H1 (cell line): Measurements from ENCODE around the gene PRIMPOL. TPM values are rescaled to one million over a fixed set of nuclear protein-coding genes. Genes with fewer than 3 reads are reported as not detected.
A peak's percentile ranks its signal among the peaks of the same experiment; 100 is the strongest.

Experiments
- CTCF ChIA-PET: fragments of 300-600 bp; sonication (Branson Sonifier 250); formaldehyde crosslinking; loops from one replicate; lab custom pipeline; 2021; ENCODE audit not compliant: partially characterized antibody; lab: Charles Lee
- POLR2A ChIA-PET: fragments of 300-600 bp; sonication (Branson Sonifier 250); formaldehyde crosslinking; loops from one replicate; lab custom pipeline; 2021; ENCODE audit warnings: inconsistent platforms; ENCODE audit not compliant: partially characterized antibody; lab: Charles Lee
- DNase-seq, 2 experiments: peaks; one replicate each; pipeline versions ENCODE4 v3.0.0 to v3.0.0-alpha.2; 2010 to 2022; ENCODE audit warnings: low spot score in 2 of 2, low read depth in 1 of 2, mixed read lengths in 1 of 2
- FAIRE-seq: peaks from 2 replicates; lab custom pipeline; 2011; peaks lifted over from hg19 to GRCh38; lab: Jason Lieb, UNC
- H2AFZ ChIP-seq: 2 replicates; pipeline ENCODE4 v1.8.1; 2012; ENCODE audit warnings: low read length, inconsistent platforms
- H2AK5ac ChIP-seq: 2 replicates; pipeline ENCODE4 v1.6.1; 2013; ENCODE audit warnings: low read depth, low read length
- H2BK120ac ChIP-seq: replicated peaks from 2 replicates; pipeline ENCODE3; 2013; ENCODE audit warnings: low read depth, low read length, inconsistent platforms
- H2BK12ac ChIP-seq: 2 replicates; pipeline ENCODE4 v1.6.1; 2013; ENCODE audit warnings: low read depth, low read length
- H2BK15ac ChIP-seq: 2 replicates; pipeline ENCODE4 v1.6.1; 2013; ENCODE audit warnings: low read length
- H2BK20ac ChIP-seq: 2 replicates; pipeline ENCODE4 v1.6.1; 2013; ENCODE audit warnings: low read length
- H2BK5ac ChIP-seq: 2 replicates; pipeline ENCODE4 v1.6.1; 2013; ENCODE audit warnings: low read depth, low read length
- H3K14ac ChIP-seq: 2 replicates; pipeline ENCODE4 v1.6.1; 2013; ENCODE audit warnings: inconsistent platforms; ENCODE audit not compliant: insufficient read length
- H3K18ac ChIP-seq: 2 replicates; pipeline ENCODE4 v1.6.1; 2013; ENCODE audit warnings: low read length; ENCODE audit errors: extremely low read depth
- H3K23ac ChIP-seq: 2 replicates; pipeline ENCODE4 v1.6.1; 2013; ENCODE audit warnings: inconsistent platforms; ENCODE audit not compliant: insufficient read length
- H3K23me2 ChIP-seq: 2 replicates; pipeline ENCODE4 v1.6.1; 2013; ENCODE audit warnings: low read depth, low read length
- H3K27ac ChIP-seq: 2 replicates; pipeline ENCODE4 v1.6.1; 2011; ENCODE audit warnings: low read depth, low read length, inconsistent platforms
- H3K27me3 ChIP-seq, 4 experiments: replicated peaks in 1 of 4; 1 replicate in 1 of 4; 2 replicates in 3 of 4; pipeline versions ENCODE4 v1.6.1 to v1.8.1; 2011 to 2013; ENCODE audit warnings: low read length in 3 of 4, mild to moderate bottlenecking in 3 of 4, inconsistent platforms in 2 of 4, mixed read lengths in 2 of 4, moderate library complexity in 1 of 4; ENCODE audit not compliant: control insufficient read depth in 3 of 4, insufficient read depth in 3 of 4; ENCODE audit errors: extremely low read depth in 1 of 4
- H3K36me3 ChIP-seq, 4 experiments: 2 replicates each; pipeline versions ENCODE4 v1.6.1 to v1.8.1; 2011 to 2013; ENCODE audit warnings: mild to moderate bottlenecking in 4 of 4, low read length in 3 of 4, moderate library complexity in 2 of 4, control low read depth in 1 of 4, inconsistent platforms in 1 of 4; ENCODE audit not compliant: insufficient read depth in 4 of 4, control insufficient read depth in 2 of 4
- H3K4ac ChIP-seq: replicated peaks from 2 replicates; pipeline ENCODE3; 2013; ENCODE audit warnings: low read length, low read depth, mixed read lengths, inconsistent platforms; ENCODE audit not compliant: insufficient read length
- H3K4me1 ChIP-seq, 4 experiments: replicated peaks in 1 of 4; 1 replicate in 1 of 4; 2 replicates in 3 of 4; pipeline versions ENCODE4 v1.6.1 to v1.8.1; 2011 to 2013; ENCODE audit warnings: low read length in 3 of 4, inconsistent platforms in 2 of 4, mixed read lengths in 1 of 4; ENCODE audit not compliant: insufficient read depth in 4 of 4, control insufficient read depth in 3 of 4
- H3K4me2 ChIP-seq, 2 experiments: 2 replicates each; pipeline versions ENCODE4 v1.6.1 to v1.8.1; 2011 to 2013; ENCODE audit warnings: low read depth in 2 of 2, low read length in 2 of 2, control low read depth in 1 of 2, inconsistent platforms in 1 of 2, mild to moderate bottlenecking in 1 of 2; ENCODE audit not compliant: insufficient read depth in 1 of 2
- H3K4me3 ChIP-seq, 4 experiments: fragments of 200-600, 300-600 bp in 1 of 4; sonication (generic), shearing (Covaris generic), sonication (Bioruptor Twin) in 1 of 4; 2 replicates each; pipeline versions ENCODE4 v1.5.1 to v1.8.1; 2011 to 2016; ENCODE audit warnings: low read length in 4 of 4, low read depth in 3 of 4, control low read depth in 2 of 4, inconsistent platforms in 2 of 4, mild to moderate bottlenecking in 2 of 4, mixed read lengths in 1 of 4, moderate library complexity in 1 of 4; ENCODE audit not compliant: insufficient read depth in 2 of 4; ENCODE audit errors: extremely low read depth in 1 of 4
- H3K56ac ChIP-seq: replicated peaks from 2 replicates; pipeline ENCODE3; 2013; ENCODE audit warnings: low read depth, mild to moderate bottlenecking, mixed read lengths, low read length, inconsistent platforms; ENCODE audit not compliant: insufficient read length
- H3K79me1 ChIP-seq: 2 replicates; pipeline ENCODE4 v1.6.1; 2013; ENCODE audit warnings: low read depth, low read length, control low read depth
- H3K79me2 ChIP-seq, 2 experiments: 2 replicates each; pipeline versions ENCODE4 v1.6.1 to v1.8.1; 2012 to 2013; ENCODE audit warnings: low read length in 2 of 2, mild to moderate bottlenecking in 2 of 2, inconsistent platforms in 1 of 2; ENCODE audit not compliant: insufficient read depth in 2 of 2, control insufficient read depth in 1 of 2
- H3K9ac ChIP-seq, 4 experiments: replicated peaks in 1 of 4; 1 replicate in 1 of 4; 2 replicates in 3 of 4; pipeline versions ENCODE4 v1.6.1 to v1.8.1; 2011 to 2013; ENCODE audit warnings: low read depth in 3 of 4, low read length in 3 of 4, control low read depth in 2 of 4, mild to moderate bottlenecking in 2 of 4, moderate library complexity in 2 of 4, inconsistent platforms in 1 of 4; ENCODE audit errors: extremely low read depth in 1 of 4
- H3K9me3 ChIP-seq, 2 experiments: 2 replicates each; pipeline versions ENCODE4 v1.6.1 to v1.8.1; 2012 to 2013; ENCODE audit warnings: mild to moderate bottlenecking in 2 of 2, moderate library complexity in 2 of 2, control low read depth in 1 of 2, inconsistent platforms in 1 of 2, low read depth in 1 of 2, low read length in 1 of 2, mixed read lengths in 1 of 2; ENCODE audit not compliant: insufficient read depth in 2 of 2
- H4K20me1 ChIP-seq, 2 experiments: replicated peaks in 1 of 2; 2 replicates each; pipeline versions ENCODE3 to v1.8.1; 2011 to 2013; ENCODE audit warnings: inconsistent platforms in 2 of 2, low read length in 2 of 2, mild to moderate bottlenecking in 1 of 2; ENCODE audit not compliant: insufficient read depth in 2 of 2, control insufficient read depth in 1 of 2
- H4K5ac ChIP-seq: 2 replicates; pipeline ENCODE4 v1.6.1; 2013; ENCODE audit warnings: low read length, low read depth, mixed read lengths, inconsistent platforms; ENCODE audit not compliant: insufficient read length
- H4K8ac ChIP-seq: 2 replicates; pipeline ENCODE4 v1.8.0; 2013; ENCODE audit warnings: mild to moderate bottlenecking, moderate library complexity, low read length, inconsistent platforms; ENCODE audit not compliant: insufficient read depth; ENCODE audit errors: extremely low read depth
- H4K91ac ChIP-seq: replicated peaks from 2 replicates; pipeline ENCODE3; 2013; ENCODE audit warnings: low read length, mixed read lengths, inconsistent platforms; ENCODE audit not compliant: insufficient read length
- ATF3 ChIP-seq: IDR thresholded peaks from 2 replicates; pipeline ENCODE4 v1.6.1; 2011; ENCODE audit warnings: low read depth, mild to moderate bottlenecking, low read length; ENCODE audit not compliant: insufficient read depth
- GABPA ChIP-seq: IDR thresholded peaks from 2 replicates; pipeline ENCODE4 v1.6.1; 2011; ENCODE audit warnings: mild to moderate bottlenecking, low read length, moderate library complexity, borderline replicate concordance; ENCODE audit not compliant: insufficient read depth
- HDAC6 ChIP-seq: IDR thresholded peaks from one replicate; pipeline ENCODE4 v1.7.1; 2012; ENCODE audit warnings: low read depth, mild to moderate bottlenecking, inconsistent platforms, low read length, moderate library complexity
- KDM1A ChIP-seq: fragments of 200-600, 300-600 bp; sonication (generic); IDR thresholded peaks from 2 replicates; pipeline ENCODE4 v1.7.1; 2016; ENCODE audit warnings: mild to moderate bottlenecking, low read length, borderline replicate concordance
- NANOG ChIP-seq: IDR thresholded peaks from 2 replicates; pipeline ENCODE4 v1.6.1; 2011; ENCODE audit warnings: low read length, low read depth, mild to moderate bottlenecking, inconsistent platforms; ENCODE audit not compliant: insufficient read depth, poor library complexity, severe bottlenecking
- POLR2AphosphoS5 ChIP-seq: IDR thresholded peaks from 2 replicates; pipeline ENCODE4 v1.6.1; 2011; ENCODE audit warnings: low read depth, low read length
- SIRT6 ChIP-seq: IDR thresholded peaks from one replicate; pipeline ENCODE4 v1.7.1; 2012; ENCODE audit warnings: low read length, inconsistent platforms
- SIX5 ChIP-seq: IDR thresholded peaks from 2 replicates; pipeline ENCODE4 v1.6.1; 2011; ENCODE audit warnings: mild to moderate bottlenecking, low read depth, low read length
- SP2 ChIP-seq: IDR thresholded peaks from 2 replicates; pipeline ENCODE4 v1.6.1; 2012; ENCODE audit warnings: mild to moderate bottlenecking, low read length, inconsistent platforms
- YY1 ChIP-seq: IDR thresholded peaks from 2 replicates; pipeline ENCODE4 v1.6.1; 2011; ENCODE audit warnings: low read depth, mild to moderate bottlenecking, low read length
- WGBS, 2 experiments: shearing (Covaris generic) in 1 of 2; methylation state at CpG; one replicate each; pipeline versions ENCODE4 v1.1.6 to v1.1.7; 2013 to 2015; ENCODE audit warnings: low lambda C conversion rate in 2 of 2, mixed read lengths in 2 of 2, inconsistent platforms in 1 of 2, low coverage in 1 of 2, missing lambda C conversion rate in 1 of 2; ENCODE audit not compliant: insufficient replicate concordance in 2 of 2, insufficient coverage in 1 of 2, insufficient read length in 1 of 2; ENCODE audit errors: extremely low coverage in 1 of 2, missing lambda C conversion rate in 1 of 2; 5-methylcytosine and 5-hydroxymethylcytosine counted together
- polyA plus RNA-seq, 7 experiments: library from polyadenylated mRNA; depleted of rRNA in 3 of 7; stranded (reverse) in 5 of 7; unstranded in 2 of 7; fragments of >200 nt in 5 of 7; fragments of 200-250 nt in 2 of 7; gene quantifications; 1 replicate in 5 of 7; 2 replicates in 1 of 7; 4 replicates in 1 of 7; pipeline versions ENCODE4 v1.2.1 to v1.2.3, GENCODE V29; 2011 to 2013; ENCODE audit warnings: missing spikeins in 2 of 7, mixed read lengths in 2 of 7
- total RNA-seq: library from RNA; stranded (reverse); fragmentation: NEBNext Ultra II Directional; extraction: Animal tissue kit (Norgen Biotek cat#: 25700); gene quantifications from 2 replicates; pipeline ENCODE4 v1.2.1, GENCODE V29; 2021

Gene PRIMPOL
- total and polyA plus RNA-seq, 2 of the 8 experiments (the other 6 are each of a cell fraction or from before 2014, with no cell fraction given): 4.4 to 6.7 TPM

- Histone ChIP-seq H3K9ac (peak overlapping the region in 1 of 4 experiments; percentile 21; a peak in 3 of 7 replicates), H2BK12ac (no peak overlapping the region), H3K56ac (no peak overlapping the region), H3K14ac (no peak overlapping the region), H3K4ac (no peak overlapping the region), H2BK15ac (no peak overlapping the region), H3K36me3 (peaks cover 0 to 5% (median 0%) of the 10 kb centered on the region in 4 experiments; a peak in 1 of 8 replicates), H3K4me1 (peaks cover 6 to 26% (median 13%) of the 10 kb centered on the region in 4 experiments), H2BK20ac (no peak overlapping the region), H3K4me3 (peak overlapping the region; percentile 54 to 93 (median 78); a peak in 7 of 8 replicates), H3K23me2 (peaks cover 13% of the 10 kb centered on the region), H4K20me1 (peaks cover 0 to 9% of the 10 kb centered on the region in 2 experiments), H3K27me3 (no peaks in the 10 kb centered on the region), H3K4me2 (peak overlapping the region; percentile 95 to 98), H3K9me3 (no peaks in the 10 kb centered on the region), H2BK120ac (no peak overlapping the region), H3K79me2 (peaks cover 8 to 59% of the 10 kb centered on the region in 2 experiments), H2BK5ac (no peak overlapping the region), H3K18ac (peak overlapping the region; percentile 60; the same call in 1 of the 2 replicates), H2AFZ (no peak overlapping the region), H4K8ac (no peak overlapping the region), H3K79me1 (no peaks in the 10 kb centered on the region; the same call in 1 of the 2 replicates), H4K5ac (no peak overlapping the region), H4K91ac (no peak overlapping the region), H3K27ac (no peak overlapping the region), H2AK5ac (no peak overlapping the region), H3K23ac (no peak overlapping the region)
- POLR2A ChIA-PET: interaction anchor here (0.9 to 2.2 kb wide), 7 partner anchors 9 to 132 kb away, joined by 3 to 8 read pairs (median 3); no protein-coding TSS in a partner anchor
- 76% methylated on average over 7 of the region's 7 CpGs; no CpG with 5 or more reads in 1 of the 2 experiments for WGBS, 2 experiments
- TF ChIP-seq POLR2AphosphoS5 (no peak), SIX5 (no peak), KDM1A (no peak), SIRT6 (no peak), GABPA (no peak), SP2 (no peak), NANOG (no peak), ATF3 (no peak), YY1 (no peak), HDAC6 (no peak)
- FAIRE-seq (no peak), DNase-seq (no peak)
- CTCF ChIA-PET: interaction anchor here (0.8 to 1.8 kb wide), 2 partner anchors 39 to 81 kb away, joined by 3 to 5 read pairs; no protein-coding TSS in a partner anchor
Observed at GRCh38 chr4:184647266-184648053, 2.1 kb upstream of the PRIMPOL start.
